Ascending aorta (tissue), 2 donors: ENCODE data around the gene GGT1. TPM values are rescaled to one million over a fixed set of nuclear protein-coding genes. Genes with fewer than 3 reads are reported as not detected.

Source experiments
- DNase-seq, 2 donors: peaks; one replicate each; pipeline ENCODE4 v3.0.0-alpha.2; 2019; ENCODE audit warnings: low spot score in 2 of 2
- H3K27ac ChIP-seq, 2 donors: fragments of 200-600 bp; sonication (generic); one replicate each; pipeline ENCODE4 v1.5.1; 2016 to 2017; ENCODE audit warnings: mild to moderate bottlenecking in 1 of 2
- H3K27me3 ChIP-seq: fragments of 200-600 bp; sonication (generic); one replicate; pipeline ENCODE4 v1.5.1; 2017
- H3K36me3 ChIP-seq, 2 donors: fragments of 200-600 bp; sonication (generic); one replicate each; pipeline ENCODE4 v1.5.1; 2016
- H3K4me1 ChIP-seq, 2 donors: fragments of 200-600 bp; sonication (generic); one replicate each; pipeline ENCODE4 v1.5.1; 2016 to 2017; ENCODE audit warnings: mild to moderate bottlenecking in 1 of 2
- H3K4me3 ChIP-seq, 2 donors: fragments of 200-600 bp; sonication (generic); one replicate each; pipeline ENCODE4 v1.5.1; 2016 to 2017; ENCODE audit warnings: mild to moderate bottlenecking in 1 of 2
- H3K9me3 ChIP-seq, 2 donors: fragments of 200-600 bp; sonication (generic); one replicate each; pipeline ENCODE4 v1.5.1; 2016
- CTCF ChIP-seq, 3 experiments: fragments of 200-600 bp in 2 of 3; fragments of 450-650 bp in 1 of 3; sonication (generic) in 2 of 3; IDR thresholded peaks; one replicate each; pipeline ENCODE4 v1.5.1; 2016 to 2019; ENCODE audit warnings: antibody characterized with exemption in 3 of 3, mild to moderate bottlenecking in 1 of 3, moderate library complexity in 1 of 3
- intact Hi-C: fragments of 100-400 bp; cut with DNase I; formaldehyde crosslinking; loops from one replicate; pipeline ENCODE4 v1.15.1; 2023
- total RNA-seq: library from RNA; depleted of rRNA; stranded (reverse); fragments of >200 nt; gene quantifications from one replicate; pipeline ENCODE4 v1.1.0, GENCODE V29; 2016

The GGT1 gene
- total RNA-seq, 1 donor from 2014 or later: not detected

- H3K36me3 ChIP-seq: peaks cover 24 to 30% of the 10 kb centered on the region in 2 donors
- no peak for TF ChIP-seq CTCF (IDR thresholded peaks at IDR 0.05)
- no peaks in the 10 kb centered on the region for H3K27me3 ChIP-seq
- no peak overlapping the region for H3K4me3 ChIP-seq
- H3K4me1 ChIP-seq: peaks cover 0 to 3% of the 10 kb centered on the region in 2 donors
- DNase-seq: no peak
- H3K9me3 ChIP-seq: no peaks in the 10 kb centered on the region
- intact Hi-C loops: no loop called here
- H3K27ac ChIP-seq: no peak overlapping the region
These were observed 39.7 kb upstream of the GGT1 start for GRCh38 chr22:24563246-24563645.

- H3K27ac ChIP-seq: peak overlapping the region in 1 of 2 donors; percentile 5
These were observed 38.5 kb upstream of the GGT1 start for GRCh38 chr22:24564376-24565058.

GRCh38 chr22:24565077-24565476 is 37.9 kb upstream of the GGT1 start:
- no peaks in the 10 kb centered on the region for H3K27me3 ChIP-seq
- H3K9me3 ChIP-seq: no peaks in the 10 kb centered on the region
- H3K27ac ChIP-seq: no peak overlapping the region
- DNase-seq: no peak
- no peaks in the 10 kb centered on the region for H3K4me1 ChIP-seq
- TF ChIP-seq CTCF (IDR thresholded peaks at IDR 0.05): no peak
- intact Hi-C loops: no loop called here
- H3K36me3 ChIP-seq: peaks cover 32 to 34% of the 10 kb centered on the region in 2 donors
- H3K4me3 ChIP-seq: no peak overlapping the region

More at GRCh38 chr22:24564376-24565058, 38.5 kb upstream of the GGT1 start:
- Histone ChIP-seq H3K4me1 (peaks cover 0 to 1% of the 10 kb centered on the region in 2 donors), H3K27me3 (no peaks in the 10 kb centered on the region), H3K9me3 (no peaks in the 10 kb centered on the region), H3K4me3 (no peak overlapping the region), H3K36me3 (peaks cover 29 to 30% of the 10 kb centered on the region in 2 donors)
- intact Hi-C loops: no loop called here
- DNase-seq: no peak
- TF ChIP-seq CTCF (IDR thresholded peaks at IDR 0.05): no peak

- Histone ChIP-seq H3K27me3 (no peaks in the 10 kb centered on the region), H3K36me3 (peaks cover 40 to 42% of the 10 kb centered on the region in 2 donors), H3K27ac (no peak overlapping the region), H3K4me1 (no peaks in the 10 kb centered on the region), H3K9me3 (no peaks in the 10 kb centered on the region), H3K4me3 (no peak overlapping the region)
- no peak for TF ChIP-seq CTCF (IDR thresholded peaks at IDR 0.05)
- DNase-seq: no peak
- intact Hi-C loops: no loop called here
These were observed 36.0 kb upstream of the GGT1 start for GRCh38 chr22:24566899-24567511.

- H3K4me3 ChIP-seq: no peak overlapping the region
- no peaks in the 10 kb centered on the region for H3K9me3 ChIP-seq
- no peak for TF ChIP-seq CTCF (IDR thresholded peaks at IDR 0.05)
- H3K27me3 ChIP-seq: no peaks in the 10 kb centered on the region
- no peaks in the 10 kb centered on the region for H3K4me1 ChIP-seq
- intact Hi-C loops: no loop called here
- H3K36me3 ChIP-seq: peaks cover 47 to 48% of the 10 kb centered on the region in 2 donors
- no peak for DNase-seq
- no peak overlapping the region for H3K27ac ChIP-seq
These were observed 35.3 kb upstream of the GGT1 start for GRCh38 chr22:24567668-24568067.
